Measurements from ENCODE around the gene EMID1. TPM values are rescaled to one million over a fixed set of nuclear protein-coding genes. Genes with fewer than 3 reads are reported as not detected.

Gene EMID1
- total RNA-seq, 4 donors from 2014 or later: 0.18 to 1.5 (median 0.50) TPM; not detected in 1

GRCh38 chr22:29172216-29172615 lies 33.5 kb upstream of the EMID1 start:
- 85 to 90% methylated on average over 5 of the region's 6 CpGs for WGBS, 2 donors
- Histone ChIP-seq H3K27me3 (no peaks in the 10 kb centered on the region), H3K36me3 (no peaks in the 10 kb centered on the region), H3K27ac (no peak overlapping the region), H3K4me3 (no peak overlapping the region), H3K9me3 (peaks cover 0 to 23% (median 11%) of the 10 kb centered on the region in 3 donors), H3K4me1 (no peaks in the 10 kb centered on the region)
- DNase-seq: no peak
- no peak for TF ChIP-seq CTCF (IDR thresholded peaks at IDR 0.05)
- no peak for TF ChIP-seq POLR2A (IDR thresholded peaks at IDR 0.05)
- intact Hi-C loops (cut with DNase I): no loop called here

- Histone ChIP-seq H3K9me3 (peaks cover 0 to 23% (median 11%) of the 10 kb centered on the region in 3 donors), H3K4me3 (no peak overlapping the region), H3K27ac (no peak overlapping the region), H3K36me3 (no peaks in the 10 kb centered on the region), H3K27me3 (no peaks in the 10 kb centered on the region), H3K4me1 (no peaks in the 10 kb centered on the region)
- intact Hi-C loops (cut with DNase I): no loop called here
- no peak for DNase-seq
- no peak for TF ChIP-seq POLR2A (IDR thresholded peaks at IDR 0.05)
- no peak for TF ChIP-seq CTCF (IDR thresholded peaks at IDR 0.05)
- 47 to 53% methylated on average over 1 of the region's 1 CpG for WGBS, 2 donors
Measured at GRCh38 chr22:29175312-29175835, 30.3 kb upstream of the EMID1 start.

- Histone ChIP-seq H3K4me3 (no peak overlapping the region), H3K36me3 (no peaks in the 10 kb centered on the region), H3K27ac (no peak overlapping the region), H3K9me3 (no peaks in the 10 kb centered on the region), H3K27me3 (no peaks in the 10 kb centered on the region), H3K4me1 (no peaks in the 10 kb centered on the region)
- intact Hi-C loops (cut with DNase I): no loop called here
- no peak for DNase-seq
- WGBS, 2 donors: 89 to 91% methylated on average over 16 to 18 of the region's 19 CpGs
- no peak for TF ChIP-seq CTCF (IDR thresholded peaks at IDR 0.05)
- TF ChIP-seq POLR2A (IDR thresholded peaks at IDR 0.05): no peak
Measured at GRCh38 chr22:29183971-29184848, 21.5 kb upstream of the EMID1 start.

- H3K27me3 ChIP-seq: peaks cover 0 to 2% (median 0%) of the 10 kb centered on the region in 4 donors
- intact Hi-C loops (cut with DNase I): no loop called here
- no peaks in the 10 kb centered on the region for H3K4me1 ChIP-seq
- H3K27ac ChIP-seq: no peak overlapping the region
- H3K9me3 ChIP-seq: no peaks in the 10 kb centered on the region
- H3K36me3 ChIP-seq: no peaks in the 10 kb centered on the region
- TF ChIP-seq POLR2A (IDR thresholded peaks at IDR 0.05): no peak
- no peak for TF ChIP-seq CTCF (IDR thresholded peaks at IDR 0.05)
- WGBS, 2 donors: 84 to 91% methylated on average over 5 to 8 of the region's 12 CpGs
- no peak for DNase-seq
- no peak overlapping the region for H3K4me3 ChIP-seq
Measured at GRCh38 chr22:29184849-29185490, 20.7 kb upstream of the EMID1 start.

GRCh38 chr22:29186302-29186701 lies 19.4 kb upstream of the EMID1 start:
- Histone ChIP-seq H3K9me3 (no peaks in the 10 kb centered on the region), H3K27ac (no peak overlapping the region), H3K27me3 (peaks cover 0 to 3% (median 0%) of the 10 kb centered on the region in 4 donors), H3K4me1 (no peaks in the 10 kb centered on the region), H3K36me3 (no peaks in the 10 kb centered on the region), H3K4me3 (no peak overlapping the region)
- intact Hi-C loops (cut with DNase I): no loop called here
- TF ChIP-seq POLR2A (IDR thresholded peaks at IDR 0.05): no peak
- no peak for TF ChIP-seq CTCF (IDR thresholded peaks at IDR 0.05)
- no peak for DNase-seq
- 88 to 90% methylated on average over 1 of the region's 1 CpG for WGBS, 2 donors
